OCI-LY7 (cell line): ENCODE results near the gene PIP4K2A. TPM values are rescaled to one million over a fixed set of nuclear protein-coding genes. Genes with fewer than 3 reads are reported as not detected.

ENCODE experiments used
- BruUV-seq: library from RNA; stranded (reverse); fragments of 400-500 nt; replicated peaks from 2 replicates; lab custom pipeline; 2021; lab: Mats Ljungman, UMichigan
- CTCF ChIA-PET: fragments of 300-600 bp; sonication (Branson Sonifier 250); formaldehyde crosslinking; loops from one replicate; lab custom pipeline; 2022; ENCODE audit warnings: antibody characterized with exemption; ENCODE audit not compliant: unreplicated experiment; lab: Charles Lee
- POLR2A ChIA-PET: fragments of 300-600 bp; sonication (Branson Sonifier 250); formaldehyde crosslinking; loops from one replicate; lab custom pipeline; 2022; ENCODE audit warnings: antibody characterized with exemption; lab: Charles Lee
- DNase-seq: peaks from one replicate; pipeline ENCODE4 v3.0.0-alpha.2; 2015; ENCODE audit warnings: low spot score
- H2AFZ ChIP-seq: fragments of 200-600 bp; sonication (generic), shearing (Covaris generic); 2 replicates; pipeline ENCODE4 v1.6.1; 2014; ENCODE audit warnings: mild to moderate bottlenecking, antibody characterized with exemption, low read length, moderate library complexity
- H3K27ac ChIP-seq: fragments of 200-600 bp; sonication (generic); 2 replicates; pipeline ENCODE4 v1.5.1; 2014; ENCODE audit warnings: mixed run types, low read depth, mild to moderate bottlenecking, moderate library complexity, low read length, inconsistent platforms; ENCODE audit not compliant: poor library complexity, severe bottlenecking
- H3K36me3 ChIP-seq: fragments of 200-600 bp; sonication (generic); 2 replicates; pipeline ENCODE4 v1.6.1; 2014; ENCODE audit warnings: mild to moderate bottlenecking, antibody characterized with exemption, low read length, moderate library complexity, mixed read lengths; ENCODE audit not compliant: insufficient read depth
- H3K4me1 ChIP-seq: fragments of 200-600 bp; sonication (generic); 2 replicates; pipeline ENCODE4 v1.5.1; 2014; ENCODE audit warnings: mild to moderate bottlenecking, low read length; ENCODE audit not compliant: insufficient read depth, poor library complexity, severe bottlenecking
- H3K4me2 ChIP-seq: fragments of 200-600 bp; sonication (generic); 2 replicates; pipeline ENCODE4 v1.6.1; 2014; ENCODE audit warnings: mild to moderate bottlenecking, low read length
- H3K4me3 ChIP-seq: fragments of 200-600 bp; sonication (generic); 2 replicates; pipeline ENCODE4 v1.5.1; 2014; ENCODE audit warnings: mild to moderate bottlenecking, low read depth, low read length; ENCODE audit not compliant: poor library complexity, severe bottlenecking
- H3K79me2 ChIP-seq: fragments of 200-600 bp; sonication (generic); 2 replicates; pipeline ENCODE4 v1.6.1; 2016; ENCODE audit warnings: low read depth, mild to moderate bottlenecking, low read length, moderate library complexity, mixed read lengths; ENCODE audit not compliant: insufficient read depth
- H3K9me2 ChIP-seq: fragments of 200-600 bp; sonication (generic); 2 replicates; pipeline ENCODE4 v1.6.1; 2016; ENCODE audit warnings: mild to moderate bottlenecking, low read length, mixed read lengths; ENCODE audit not compliant: insufficient read depth
- H3K9me3 ChIP-seq: fragments of 200-600 bp; sonication (generic); 2 replicates; pipeline ENCODE4 v1.6.1; 2014; ENCODE audit warnings: mild to moderate bottlenecking, mixed run types, low read length, mixed read lengths
- H4K20me1 ChIP-seq: fragments of 200-600 bp; sonication (generic); 2 replicates; pipeline ENCODE4 v1.6.1; 2014; ENCODE audit warnings: mild to moderate bottlenecking, antibody characterized with exemption, low read length, moderate library complexity, mixed read lengths; ENCODE audit not compliant: insufficient read depth
- CTCF ChIP-seq: fragments of 200-600 bp; sonication (generic); conservative IDR thresholded peaks from 2 replicates; pipeline ENCODE4 v1.5.1; 2014; ENCODE audit warnings: mild to moderate bottlenecking, antibody characterized with exemption, low read length, moderate library complexity, mixed read lengths
- EZH2phosphoT487 ChIP-seq: fragments of 200-600 bp; sonication (generic); IDR thresholded peaks from 2 replicates; pipeline ENCODE4 v1.6.1; 2018; ENCODE audit warnings: low read depth, borderline replicate concordance, mild to moderate bottlenecking, mixed run types, antibody characterized with exemption, low read length, moderate library complexity, mixed read lengths
- intact Hi-C: fragments of 100-400 bp; cut with micrococcal nuclease; formaldehyde crosslinking; loops from one replicate; pipeline ENCODE4 v1.10.0; 2022; ENCODE audit not compliant: unreplicated experiment
- total RNA-seq, 2 experiments: library from RNA; depleted of rRNA in 1 of 2; stranded (reverse); fragments of >200 nt in 1 of 2; shearing (Covaris generic) in 1 of 2; gene quantifications; 2 replicates each; pipeline ENCODE4 v1.2.3, GENCODE V29; 2014 to 2022

The PIP4K2A gene
- total RNA-seq, 2 experiments from 2014 or later: 32.5 to 42.6 TPM

- Histone ChIP-seq H3K79me2 (no peaks in the 10 kb centered on the region), H4K20me1 (no peaks in the 10 kb centered on the region), H3K4me1 (peaks cover 5% of the 10 kb centered on the region), H3K9me3 (no peaks in the 10 kb centered on the region), H3K27ac (no peak overlapping the region), H3K9me2 (no peaks in the 10 kb centered on the region), H3K4me2 (no peak overlapping the region), H3K4me3 (no peak overlapping the region), H2AFZ (no peak overlapping the region), H3K36me3 (no peaks in the 10 kb centered on the region)
- CTCF ChIA-PET: no interaction called here
- no peak for DNase-seq
- POLR2A ChIA-PET: interaction anchor here (0.5 to 1.3 kb wide), 2 partner anchors 9 to 1442 kb away, joined by 4 to 6 read pairs; no protein-coding TSS in a partner anchor
- TF ChIP-seq CTCF (no peak), EZH2phosphoT487 (no peak)
- intact Hi-C loops: no loop called here
- BruUV-seq: no TSS peak
Measured at GRCh38 chr10:22760025-22760424, 45.6 kb upstream of the PIP4K2A start.

DNA sequence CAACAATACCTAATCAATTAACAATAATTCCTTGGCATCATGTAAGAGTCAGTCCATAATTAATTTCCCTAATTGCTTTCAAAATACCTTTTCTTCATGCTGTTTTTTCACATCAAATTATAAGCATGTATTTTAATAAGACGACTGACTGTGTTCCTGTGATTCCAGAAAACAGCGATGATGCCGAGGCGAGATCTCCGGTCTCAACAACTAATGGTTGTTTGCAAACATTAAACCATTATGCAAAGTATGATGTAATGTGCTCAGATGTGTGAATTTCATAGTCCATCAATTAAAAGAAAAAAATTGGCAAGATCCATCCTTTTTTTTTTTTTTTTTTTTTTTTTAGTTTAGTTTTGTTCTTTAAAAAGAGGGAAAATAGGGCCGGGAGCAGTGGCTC is 44.5 kb upstream of the PIP4K2A start:
- intact Hi-C loops: no loop called here
- no peak for DNase-seq
- Histone ChIP-seq H3K79me2 (no peaks in the 10 kb centered on the region), H3K27ac (no peak overlapping the region), H2AFZ (no peak overlapping the region), H3K9me2 (no peaks in the 10 kb centered on the region), H3K4me2 (no peak overlapping the region), H3K4me1 (no peaks in the 10 kb centered on the region), H3K4me3 (no peak overlapping the region), H3K9me3 (no peaks in the 10 kb centered on the region), H4K20me1 (no peaks in the 10 kb centered on the region), H3K36me3 (no peaks in the 10 kb centered on the region)
- ChIA-PET CTCF (no interaction called here), POLR2A (no interaction called here)
- BruUV-seq: no TSS peak
- TF ChIP-seq CTCF (no peak), EZH2phosphoT487 (no peak)

- no peak for DNase-seq
- POLR2A ChIA-PET: interaction anchor here (1.4 kb wide), 1 partner anchor 10 kb away, joined by 5 read pairs; no protein-coding TSS in a partner anchor
- Histone ChIP-seq H4K20me1 (no peaks in the 10 kb centered on the region), H3K36me3 (no peaks in the 10 kb centered on the region), H3K4me1 (no peaks in the 10 kb centered on the region), H3K79me2 (no peaks in the 10 kb centered on the region), H3K9me3 (no peaks in the 10 kb centered on the region), H3K9me2 (no peaks in the 10 kb centered on the region), H3K4me2 (no peak overlapping the region), H3K4me3 (no peak overlapping the region), H3K27ac (no peak overlapping the region), H2AFZ (no peak overlapping the region)
- BruUV-seq: no TSS peak
- CTCF ChIA-PET: no interaction called here
- intact Hi-C loops: no loop called here
- TF ChIP-seq CTCF (no peak), EZH2phosphoT487 (no peak)
Measured at GRCh38 chr10:22754296-22754695, 39.9 kb upstream of the PIP4K2A start.
